Stimulated activated naive B cell treated with anti-CD40 and anti-IgM and Interleukin-4, amounts not matched to agents 10 μg/mL and 1 μg/mL and 100 μg/mL, for 72 hours (primary cell): ENCODE results near the gene AHCYL1.
"Not testable (repeated sequence)": the region's sequence is repeated elsewhere in the genome, so short reads cannot be mapped to it uniquely, and the experiment has no call there.

ENCODE experiments used
- ATAC-seq, 2 donors: fragments of 150-1000 bp; cut with Tn5 transposase; replicated peaks; 2 replicates each; pipeline ENCODE4 v1.10.0; 2021; ENCODE audit warnings: moderate library complexity in 1 of 2
- DNase-seq: peaks from one replicate; pipeline ENCODE4 v3.0.0; 2021
- H3K27ac Mint-ChIP-seq: one replicate; pipeline ENCODE4 v1.8.0; 2022; ENCODE audit warnings: mild to moderate bottlenecking, mixed read lengths
- H3K27me3 Mint-ChIP-seq, 2 donors: one replicate each; pipeline ENCODE4 v1.8.0; 2022; ENCODE audit warnings: mixed read lengths in 2 of 2
- H3K36me3 Mint-ChIP-seq, 2 donors: one replicate each; pipeline ENCODE4 v1.8.0; 2022; ENCODE audit warnings: mixed read lengths in 2 of 2, mild to moderate bottlenecking in 1 of 2
- H3K4me1 Mint-ChIP-seq, 2 donors: one replicate each; pipeline ENCODE4 v1.8.0; 2022; ENCODE audit warnings: mixed read lengths in 2 of 2, mild to moderate bottlenecking in 1 of 2
- H3K4me3 Mint-ChIP-seq, 2 donors: one replicate each; pipeline ENCODE4 v1.8.0; 2022; ENCODE audit warnings: mild to moderate bottlenecking in 2 of 2, mixed read lengths in 2 of 2, moderate library complexity in 1 of 2
- H3K9me3 Mint-ChIP-seq, 2 donors: one replicate each; pipeline ENCODE4 v1.8.0; 2022; ENCODE audit warnings: mixed read lengths in 2 of 2, mild to moderate bottlenecking in 1 of 2

Gene AHCYL1

GRCh38 chr1:109984456-109985246 lies at the start of gene AHCYL1:
TSS of gene AHCYL1 (plus strand) at chr1:109984765. CDS start at chr1:109985053, 288 bp downstream.
- H3K36me3 Mint-ChIP-seq = peaks cover 3 to 4% of the 10 kb centered on the region in 2 donors
- H3K4me1 Mint-ChIP-seq = peaks cover 16 to 40% of the 10 kb centered on the region in 2 donors

GRCh38 chr1:109935451-109935900 lies 49.1 kb upstream of the AHCYL1 start:
- no peak for ATAC-seq
- Mint-ChIP-seq H3K4me1 (peaks cover 2 to 5% of the 10 kb centered on the region in 2 donors), H3K36me3 (peaks cover 3 to 11% of the 10 kb centered on the region in 2 donors), H3K9me3 (peaks cover 13 to 15% of the 10 kb centered on the region in 2 donors), H3K27me3 (peaks cover 6 to 12% of the 10 kb centered on the region in 2 donors), H3K27ac (no peak overlapping the region), H3K4me3 (no peak overlapping the region)
- no peak for DNase-seq

More at GRCh38 chr1:109984456-109985246, at the start of gene AHCYL1:
- H3K27me3 Mint-ChIP-seq = peaks cover 0 to 8% of the 10 kb centered on the region in 2 donors
- peak; percentile 97 to 99 for ATAC-seq
- no peaks in the 10 kb centered on the region for H3K9me3 Mint-ChIP-seq
- peak within 1 kb of the TSS; percentile 97 to 100 for H3K4me3 Mint-ChIP-seq
- H3K27ac Mint-ChIP-seq = peak within 1 kb of the TSS; percentile 99
- DNase-seq = peak; percentile 99

- Mint-ChIP-seq H3K27me3 (peaks cover 6 to 12% of the 10 kb centered on the region in 2 donors), H3K4me1 (peaks cover 0 to 3% of the 10 kb centered on the region in 2 donors), H3K9me3 (peaks cover 13 to 15% of the 10 kb centered on the region in 2 donors), H3K27ac (no peak overlapping the region), H3K4me3 (no peak overlapping the region), H3K36me3 (peaks cover 3 to 5% of the 10 kb centered on the region in 2 donors)
- ATAC-seq = no peak
- no peak for DNase-seq
These were observed 46.8 kb upstream of the AHCYL1 start for GRCh38 chr1:109937738-109938137.

DNA sequence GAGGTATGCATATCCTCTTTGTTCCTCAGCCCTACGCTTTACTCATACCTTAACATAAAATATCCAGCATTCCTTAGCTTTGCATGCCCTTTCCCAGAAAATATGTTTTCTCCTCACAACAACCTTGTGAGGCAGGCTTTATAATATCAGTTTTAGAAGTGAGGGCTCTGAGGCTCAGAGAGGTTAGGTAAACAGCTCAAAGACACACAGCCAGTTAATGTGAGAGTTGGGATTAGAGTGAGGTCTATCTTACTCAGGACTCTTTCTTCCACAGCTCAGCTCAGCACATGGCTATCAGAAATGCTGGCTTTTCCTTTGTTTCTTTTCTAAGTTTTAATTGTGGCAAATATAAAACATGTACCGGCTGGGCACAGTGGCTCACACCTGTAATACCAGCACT lies 46.0 kb upstream of the AHCYL1 start:
- Mint-ChIP-seq H3K36me3 (peaks cover 3 to 5% of the 10 kb centered on the region in 2 donors), H3K9me3 (peaks cover 13 to 15% of the 10 kb centered on the region in 2 donors), H3K27me3 (peaks cover 6 to 12% of the 10 kb centered on the region in 2 donors), H3K4me3 (no peak overlapping the region), H3K4me1 (peaks cover 0 to 3% of the 10 kb centered on the region in 2 donors), H3K27ac (no peak overlapping the region)
- DNase-seq (no peak), ATAC-seq (no peak)

DNA sequence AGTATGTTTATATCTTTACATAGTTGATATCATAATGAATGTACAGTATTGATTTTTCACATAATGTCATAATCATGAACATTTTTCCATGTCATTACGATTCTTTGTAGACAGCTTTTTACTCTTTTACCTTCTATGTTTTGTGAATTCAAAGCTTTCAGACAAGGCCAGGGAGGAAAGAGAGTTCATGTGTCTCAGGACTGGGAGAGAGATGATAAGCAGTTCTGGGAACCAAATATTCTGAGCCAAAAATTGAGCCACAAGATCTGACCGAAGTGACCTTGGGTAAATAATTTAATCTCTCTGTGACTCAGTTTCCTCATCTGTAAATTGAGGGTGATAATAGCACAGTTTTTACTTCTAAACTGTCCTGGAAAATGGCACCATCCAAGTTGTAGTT lies 42.1 kb upstream of the AHCYL1 start:
- DNase-seq = no peak
- ATAC-seq = no peak
- H3K4me1 Mint-ChIP-seq = peaks cover 3 to 5% of the 10 kb centered on the region in 2 donors
- no peak overlapping the region for H3K4me3 Mint-ChIP-seq
- peaks cover 3 to 8% of the 10 kb centered on the region in 2 donors for H3K9me3 Mint-ChIP-seq
- H3K27me3 Mint-ChIP-seq = peaks cover 10% of the 10 kb centered on the region in 2 donors
- H3K36me3 Mint-ChIP-seq = no peaks in the 10 kb centered on the region
- no peak overlapping the region for H3K27ac Mint-ChIP-seq

DNA sequence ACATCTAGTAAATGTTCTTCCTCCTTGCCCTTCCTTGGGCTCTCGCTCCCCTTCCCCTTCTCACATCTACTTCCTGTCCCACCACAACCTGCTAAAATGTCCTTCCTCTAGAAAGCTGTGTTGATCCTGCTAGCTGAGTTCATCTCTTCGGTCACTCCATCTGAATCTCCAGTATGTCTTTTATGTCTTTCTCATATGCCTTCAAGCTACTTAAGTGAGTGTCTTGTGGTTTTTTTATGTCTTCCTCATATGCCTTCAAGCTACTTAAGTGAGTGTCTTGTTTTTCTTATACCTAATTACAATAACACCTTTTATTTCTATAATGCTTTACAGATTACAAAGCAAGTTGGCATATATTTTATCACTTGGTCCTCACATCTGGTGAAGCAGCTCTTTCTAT lies 40.0 kb upstream of the AHCYL1 start:
- peaks cover 13 to 18% of the 10 kb centered on the region in 2 donors for H3K4me1 Mint-ChIP-seq
- DNase-seq = no peak
- no peaks in the 10 kb centered on the region for H3K36me3 Mint-ChIP-seq
- H3K27ac Mint-ChIP-seq = no peak overlapping the region
- H3K4me3 Mint-ChIP-seq = no peak overlapping the region
- H3K27me3 Mint-ChIP-seq = peaks cover 14 to 15% of the 10 kb centered on the region in 2 donors
- ATAC-seq = no peak
- H3K9me3 Mint-ChIP-seq = peaks cover 1 to 3% of the 10 kb centered on the region in 2 donors

- DNase-seq (no peak), ATAC-seq (no peak)
- H3K27ac Mint-ChIP-seq = no peak overlapping the region
- H3K4me1 Mint-ChIP-seq = peaks cover 13 to 18% of the 10 kb centered on the region in 2 donors
- H3K9me3 Mint-ChIP-seq = peaks cover 1 to 3% of the 10 kb centered on the region in 2 donors
- no peak overlapping the region for H3K4me3 Mint-ChIP-seq
- H3K27me3 Mint-ChIP-seq = peaks cover 14 to 15% of the 10 kb centered on the region in 2 donors
- H3K36me3 Mint-ChIP-seq = no peaks in the 10 kb centered on the region
These were observed 38.1 kb upstream of the AHCYL1 start for GRCh38 chr1:109946511-109946910.

- no peak overlapping the region for H3K4me3 Mint-ChIP-seq
- peaks cover 13 to 18% of the 10 kb centered on the region in 2 donors for H3K4me1 Mint-ChIP-seq
- peaks cover 1 to 3% of the 10 kb centered on the region in 2 donors for H3K9me3 Mint-ChIP-seq
- H3K27me3 Mint-ChIP-seq = peaks cover 14 to 15% of the 10 kb centered on the region in 2 donors
- no peaks in the 10 kb centered on the region for H3K36me3 Mint-ChIP-seq
- no peak overlapping the region for H3K27ac Mint-ChIP-seq
- DNase-seq (no peak), ATAC-seq (peak in 1 of 2 donors; percentile 25)
These were observed 36.8 kb upstream of the AHCYL1 start for GRCh38 chr1:109947582-109948284.

GRCh38 chr1:109948285-109948630 lies 36.3 kb upstream of the AHCYL1 start:
- Mint-ChIP-seq H3K27ac (no peak overlapping the region), H3K9me3 (peaks cover 1 to 3% of the 10 kb centered on the region in 2 donors), H3K36me3 (no peaks in the 10 kb centered on the region), H3K4me1 (peaks cover 13 to 18% of the 10 kb centered on the region in 2 donors), H3K4me3 (no peak overlapping the region), H3K27me3 (peaks cover 14 to 15% of the 10 kb centered on the region in 2 donors)
- ATAC-seq = no peak
- no peak for DNase-seq

DNA sequence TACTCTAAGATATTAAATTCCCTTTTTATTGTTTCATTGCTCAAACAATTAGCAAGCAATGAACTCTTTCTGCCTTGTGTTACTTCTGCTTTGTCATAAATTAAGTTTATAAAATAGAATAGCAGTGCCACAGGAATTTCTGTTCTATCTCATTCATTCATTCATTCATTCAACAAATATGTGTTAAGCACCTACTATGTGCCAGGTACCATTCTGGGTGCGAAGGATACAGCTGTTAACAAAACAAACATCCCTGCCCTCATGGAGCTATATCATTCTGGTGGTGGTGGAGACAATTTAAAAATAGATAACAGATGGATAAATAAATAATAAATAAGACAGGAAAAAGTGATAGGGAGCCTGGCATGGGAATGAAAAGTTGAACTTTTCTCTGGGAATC lies 34.5 kb upstream of the AHCYL1 start:
- DNase-seq = no peak
- Mint-ChIP-seq H3K27ac (no peak overlapping the region), H3K36me3 (no peaks in the 10 kb centered on the region), H3K9me3 (peaks cover 0 to 3% of the 10 kb centered on the region in 2 donors), H3K4me1 (peaks cover 10 to 14% of the 10 kb centered on the region in 2 donors), H3K27me3 (peaks cover 9 to 10% of the 10 kb centered on the region in 2 donors), H3K4me3 (no peak overlapping the region)
- no peak for ATAC-seq

DNA sequence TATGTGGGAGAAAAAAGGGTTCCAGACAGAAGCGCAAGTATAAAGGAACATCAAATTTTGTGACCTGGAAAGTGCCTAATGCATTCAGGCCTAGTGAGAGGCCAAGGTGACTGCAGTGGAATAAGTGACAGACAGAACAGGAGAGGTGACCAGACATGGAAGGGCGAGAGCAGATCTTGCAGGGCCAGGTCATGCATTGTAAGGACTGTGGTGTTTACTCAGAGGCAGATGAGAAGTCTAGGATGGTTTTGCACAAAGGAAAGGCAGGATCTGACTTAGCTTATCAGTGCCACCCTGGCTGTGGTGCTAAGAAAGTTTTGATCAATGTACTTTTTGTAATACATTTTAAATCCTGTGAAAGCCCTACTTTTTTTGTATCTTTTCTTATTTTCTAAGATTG lies 34.1 kb upstream of the AHCYL1 start:
- ATAC-seq = no peak
- peaks cover 0 to 3% of the 10 kb centered on the region in 2 donors for H3K9me3 Mint-ChIP-seq

DNA sequence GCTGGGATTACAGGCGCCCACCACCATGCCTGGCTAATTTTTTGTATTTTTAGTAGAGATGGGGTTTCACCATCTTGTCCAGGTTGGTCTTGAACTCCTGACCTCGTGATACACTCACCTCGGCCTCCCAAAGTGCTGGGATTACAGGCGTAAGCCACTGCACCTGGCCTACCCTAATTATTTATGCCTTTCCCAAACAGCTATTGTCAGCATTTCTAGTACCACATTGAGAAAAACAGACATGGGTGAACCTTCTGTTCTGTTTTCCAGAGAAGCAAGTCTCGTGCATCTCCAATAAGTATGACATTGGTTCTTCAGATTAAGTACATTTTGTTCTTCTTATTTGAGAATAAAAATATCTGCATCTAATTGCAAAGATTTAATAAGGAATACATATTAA lies 33.1 kb upstream of the AHCYL1 start:
- H3K27ac Mint-ChIP-seq, H3K36me3 Mint-ChIP-seq, ATAC-seq, H3K27me3 Mint-ChIP-seq, H3K4me3 Mint-ChIP-seq, H3K9me3 Mint-ChIP-seq, DNase-seq: not testable (repeated sequence)
- H3K4me1 Mint-ChIP-seq = peaks cover 10 to 14% of the 10 kb centered on the region in 2 donors

More for the DNA sequence above, 34.1 kb upstream of the AHCYL1 start:
- DNase-seq = no peak
- Mint-ChIP-seq H3K27ac (no peak overlapping the region), H3K4me1 (peaks cover 10 to 14% of the 10 kb centered on the region in 2 donors), H3K36me3 (no peaks in the 10 kb centered on the region), H3K4me3 (no peak overlapping the region), H3K27me3 (peaks cover 9 to 10% of the 10 kb centered on the region in 2 donors)

DNA sequence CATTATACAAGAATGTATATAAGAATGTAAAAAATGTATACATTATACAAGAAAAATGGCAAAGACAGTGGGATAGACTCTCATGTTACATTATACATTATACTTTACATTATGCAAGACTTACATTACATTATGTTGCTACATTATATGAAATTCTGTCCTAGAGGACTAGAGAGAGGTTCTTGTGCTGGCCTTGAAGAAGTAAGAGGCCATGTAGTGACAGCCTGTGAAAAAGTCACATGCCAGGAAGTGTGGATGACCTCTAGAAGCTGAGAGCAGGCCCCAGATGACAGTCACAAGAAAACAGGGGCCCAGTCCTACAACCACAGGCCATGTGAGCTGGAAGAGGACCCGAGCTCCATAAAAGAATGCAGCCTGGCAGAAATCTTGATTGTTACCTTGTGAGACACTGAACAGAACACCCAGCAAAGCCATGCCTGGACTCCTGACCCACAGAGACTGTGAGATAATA lies 30.5 kb upstream of the AHCYL1 start:
- Mint-ChIP-seq H3K27ac (no peak overlapping the region), H3K27me3 (peaks cover 7% of the 10 kb centered on the region in 2 donors), H3K36me3 (no peaks in the 10 kb centered on the region), H3K4me1 (no peaks in the 10 kb centered on the region), H3K4me3 (no peak overlapping the region), H3K9me3 (no peaks in the 10 kb centered on the region)
- ATAC-seq = no peak
- DNase-seq = no peak

- Mint-ChIP-seq H3K4me3 (no peak overlapping the region), H3K27ac (no peak overlapping the region), H3K36me3 (no peaks in the 10 kb centered on the region), H3K9me3 (no peaks in the 10 kb centered on the region), H3K4me1 (no peaks in the 10 kb centered on the region), H3K27me3 (peaks cover 20 to 33% of the 10 kb centered on the region in 2 donors)
- DNase-seq (no peak), ATAC-seq (no peak)
These were observed 25.0 kb upstream of the AHCYL1 start for GRCh38 chr1:109959632-109959973.
